Measurements from ENCODE around the gene TCF3. TPM values are rescaled to one million over a fixed set of nuclear protein-coding genes. Genes with fewer than 3 reads are reported as not detected.
A peak's percentile ranks its signal among the peaks of the same experiment; 100 is the strongest.

Gene TCF3
- total RNA-seq, 1 experiment from 2014 or later = 91.5 TPM

GRCh38 chr19:1632462-1633268 is 19.8 kb downstream of the TCF3 start:
- Histone ChIP-seq H3K9me3 (ENCODE audit: low read length) (no peaks in the 10 kb centered on the region), H3K79me2 (ENCODE audit: low read length) (peaks cover 33% of the 10 kb centered on the region), H3K4me3 (ENCODE audit: low read length) (no peak overlapping the region), H2AFZ (ENCODE audit: low read length) (no peak overlapping the region), H4K20me1 (ENCODE audit: insufficient read depth, low read depth, low read length) (peaks cover 44% of the 10 kb centered on the region; the same call in 1 of the 2 replicates), H3K27ac (ENCODE audit: low read length) (no peak overlapping the region), H3K9ac (ENCODE audit: low read length) (no peak overlapping the region), H3K27me3 (ENCODE audit: low read length) (no peaks in the 10 kb centered on the region), H3K9me2 (replicated peaks; ENCODE audit: insufficient read depth, low read length) (no peaks in the 10 kb centered on the region), H3K4me1 (ENCODE audit: low read length) (no peaks in the 10 kb centered on the region), H3K36me3 (ENCODE audit: insufficient read depth, low read length) (peaks cover under 1% of the 10 kb centered on the region; the same call in 1 of the 2 replicates), H3K4me2 (ENCODE audit: low read depth, low read length, poor library complexity, severe bottlenecking) (no peak overlapping the region)
- DNase-seq = no peak

- Histone ChIP-seq H3K36me3 (ENCODE audit: insufficient read depth, low read length) (no peaks in the 10 kb centered on the region), H3K9me2 (replicated peaks; ENCODE audit: insufficient read depth, low read length) (no peaks in the 10 kb centered on the region), H2AFZ (ENCODE audit: low read length) (no peak overlapping the region), H3K4me3 (ENCODE audit: low read length) (no peak overlapping the region), H3K27me3 (ENCODE audit: low read length) (no peaks in the 10 kb centered on the region), H3K9ac (ENCODE audit: low read length) (no peak overlapping the region), H4K20me1 (ENCODE audit: insufficient read depth, low read depth, low read length) (peaks cover 42% of the 10 kb centered on the region; the same call in 1 of the 2 replicates), H3K4me2 (ENCODE audit: low read depth, low read length, poor library complexity, severe bottlenecking) (no peak overlapping the region), H3K9me3 (ENCODE audit: low read length) (no peaks in the 10 kb centered on the region), H3K79me2 (ENCODE audit: low read length) (peaks cover 24% of the 10 kb centered on the region), H3K27ac (ENCODE audit: low read length) (no peak overlapping the region), H3K4me1 (ENCODE audit: low read length) (no peaks in the 10 kb centered on the region)
- no peak for DNase-seq
These were observed 20.8 kb downstream of the TCF3 start for GRCh38 chr19:1631557-1632100.

- no peak overlapping the region for H3K4me3 ChIP-seq (ENCODE audit: low read length)
- no peak for DNase-seq
- H3K9me3 ChIP-seq (ENCODE audit: low read length) = no peaks in the 10 kb centered on the region
- H3K4me2 ChIP-seq (ENCODE audit: low read depth, low read length, poor library complexity, severe bottlenecking) = no peak overlapping the region
- no peaks in the 10 kb centered on the region for H3K9me2 ChIP-seq (replicated peaks; ENCODE audit: insufficient read depth, low read length)
- no peaks in the 10 kb centered on the region for H3K4me1 ChIP-seq (ENCODE audit: low read length)
- peaks cover 19% of the 10 kb centered on the region for H3K79me2 ChIP-seq (ENCODE audit: low read length)
- H3K36me3 ChIP-seq (ENCODE audit: insufficient read depth, low read length) = no peaks in the 10 kb centered on the region
- H4K20me1 ChIP-seq (ENCODE audit: insufficient read depth, low read depth, low read length) = peaks cover 37% of the 10 kb centered on the region; the same call in 1 of the 2 replicates
- H3K9ac ChIP-seq (ENCODE audit: low read length) = no peak overlapping the region
- no peak overlapping the region for H2AFZ ChIP-seq (ENCODE audit: low read length)
- no peaks in the 10 kb centered on the region for H3K27me3 ChIP-seq (ENCODE audit: low read length)
- H3K27ac ChIP-seq (ENCODE audit: low read length) = no peak overlapping the region
These were observed 21.6 kb downstream of the TCF3 start for GRCh38 chr19:1630811-1631210.

GRCh38 chr19:1630012-1630411 is 22.4 kb downstream of the TCF3 start:
- H3K79me2 ChIP-seq (ENCODE audit: low read length) = peaks cover 13% of the 10 kb centered on the region
- no peak overlapping the region for H3K4me3 ChIP-seq (ENCODE audit: low read length)
- no peaks in the 10 kb centered on the region for H3K27me3 ChIP-seq (ENCODE audit: low read length)
- no peaks in the 10 kb centered on the region for H3K4me1 ChIP-seq (ENCODE audit: low read length)
- no peaks in the 10 kb centered on the region for H3K9me3 ChIP-seq (ENCODE audit: low read length)
- no peak overlapping the region for H3K27ac ChIP-seq (ENCODE audit: low read length)
- H3K36me3 ChIP-seq (ENCODE audit: insufficient read depth, low read length) = no peaks in the 10 kb centered on the region
- no peak for DNase-seq
- peaks cover 29% of the 10 kb centered on the region; the same call in 1 of the 2 replicates for H4K20me1 ChIP-seq (ENCODE audit: insufficient read depth, low read depth, low read length)
- H3K4me2 ChIP-seq (ENCODE audit: low read depth, low read length, poor library complexity, severe bottlenecking) = no peak overlapping the region
- no peaks in the 10 kb centered on the region for H3K9me2 ChIP-seq (replicated peaks; ENCODE audit: insufficient read depth, low read length)
- H2AFZ ChIP-seq (ENCODE audit: low read length) = no peak overlapping the region
- no peak overlapping the region for H3K9ac ChIP-seq (ENCODE audit: low read length)

GRCh38 chr19:1629256-1629808 is 23.1 kb downstream of the TCF3 start:
- no peak overlapping the region for H3K4me3 ChIP-seq (ENCODE audit: low read length)
- H3K79me2 ChIP-seq (ENCODE audit: low read length) = peaks cover 6% of the 10 kb centered on the region
- no peak overlapping the region for H2AFZ ChIP-seq (ENCODE audit: low read length)
- no peak overlapping the region for H3K27ac ChIP-seq (ENCODE audit: low read length)
- peaks cover 27% of the 10 kb centered on the region; the same call in 1 of the 2 replicates for H4K20me1 ChIP-seq (ENCODE audit: insufficient read depth, low read depth, low read length)
- H3K9me3 ChIP-seq (ENCODE audit: low read length) = no peaks in the 10 kb centered on the region
- no peak overlapping the region for H3K9ac ChIP-seq (ENCODE audit: low read length)
- no peaks in the 10 kb centered on the region for H3K4me1 ChIP-seq (ENCODE audit: low read length)
- H3K4me2 ChIP-seq (ENCODE audit: low read depth, low read length, poor library complexity, severe bottlenecking) = no peak overlapping the region
- H3K9me2 ChIP-seq (replicated peaks; ENCODE audit: insufficient read depth, low read length) = no peaks in the 10 kb centered on the region
- no peaks in the 10 kb centered on the region for H3K27me3 ChIP-seq (ENCODE audit: low read length)
- DNase-seq = no peak
- no peaks in the 10 kb centered on the region for H3K36me3 ChIP-seq (ENCODE audit: insufficient read depth, low read length)

GRCh38 chr19:1627194-1627593 is 25.2 kb downstream of the TCF3 start:
- Histone ChIP-seq H2AFZ (ENCODE audit: low read length) (no peak overlapping the region), H3K27me3 (ENCODE audit: low read length) (no peaks in the 10 kb centered on the region), H3K27ac (ENCODE audit: low read length) (no peak overlapping the region), H3K79me2 (ENCODE audit: low read length) (peaks cover 4% of the 10 kb centered on the region; the same call in 1 of the 2 replicates), H3K4me2 (ENCODE audit: low read depth, low read length, poor library complexity, severe bottlenecking) (no peak overlapping the region), H3K9me2 (replicated peaks; ENCODE audit: insufficient read depth, low read length) (no peaks in the 10 kb centered on the region), H4K20me1 (ENCODE audit: insufficient read depth, low read depth, low read length) (peaks cover 18% of the 10 kb centered on the region; the same call in 1 of the 2 replicates), H3K36me3 (ENCODE audit: insufficient read depth, low read length) (peaks cover 9% of the 10 kb centered on the region; the same call in 1 of the 2 replicates), H3K4me1 (ENCODE audit: low read length) (peaks cover 14% of the 10 kb centered on the region), H3K4me3 (ENCODE audit: low read length) (no peak overlapping the region), H3K9me3 (ENCODE audit: low read length) (no peaks in the 10 kb centered on the region), H3K9ac (ENCODE audit: low read length) (no peak overlapping the region)
- no peak for DNase-seq

- DNase-seq = no peak
- no peak overlapping the region for H3K9ac ChIP-seq (ENCODE audit: low read length)
These were observed 25.9 kb downstream of the TCF3 start for GRCh38 chr19:1626417-1627010.

GRCh38 chr19:1624458-1624857 is 28.0 kb downstream of the TCF3 start:
- Histone ChIP-seq H3K27me3 (ENCODE audit: low read length) (no peaks in the 10 kb centered on the region), H3K79me2 (ENCODE audit: low read length) (peaks cover 4% of the 10 kb centered on the region; the same call in 1 of the 2 replicates), H3K9me2 (replicated peaks; ENCODE audit: insufficient read depth, low read length) (no peaks in the 10 kb centered on the region), H2AFZ (ENCODE audit: low read length) (no peak overlapping the region), H3K9ac (ENCODE audit: low read length) (no peak overlapping the region), H3K27ac (ENCODE audit: low read length) (no peak overlapping the region), H3K4me1 (ENCODE audit: low read length) (peaks cover 41% of the 10 kb centered on the region), H4K20me1 (ENCODE audit: insufficient read depth, low read depth, low read length) (peaks cover 10% of the 10 kb centered on the region; the same call in 1 of the 2 replicates), H3K4me2 (ENCODE audit: low read depth, low read length, poor library complexity, severe bottlenecking) (no peak overlapping the region), H3K4me3 (ENCODE audit: low read length) (no peak overlapping the region), H3K9me3 (ENCODE audit: low read length) (no peaks in the 10 kb centered on the region), H3K36me3 (ENCODE audit: insufficient read depth, low read length) (peaks cover 9% of the 10 kb centered on the region)
- peak; percentile 86 for DNase-seq

More at GRCh38 chr19:1626417-1627010, 25.9 kb downstream of the TCF3 start:
- Histone ChIP-seq H3K27me3 (ENCODE audit: low read length) (no peaks in the 10 kb centered on the region), H3K9me2 (replicated peaks; ENCODE audit: insufficient read depth, low read length) (no peaks in the 10 kb centered on the region), H3K36me3 (ENCODE audit: insufficient read depth, low read length) (peaks cover 9% of the 10 kb centered on the region), H3K79me2 (ENCODE audit: low read length) (peaks cover 4% of the 10 kb centered on the region; the same call in 1 of the 2 replicates), H4K20me1 (ENCODE audit: insufficient read depth, low read depth, low read length) (peaks cover 14% of the 10 kb centered on the region; the same call in 1 of the 2 replicates), H2AFZ (ENCODE audit: low read length) (no peak overlapping the region), H3K9me3 (ENCODE audit: low read length) (no peaks in the 10 kb centered on the region), H3K4me3 (ENCODE audit: low read length) (no peak overlapping the region), H3K4me1 (ENCODE audit: low read length) (peaks cover 20% of the 10 kb centered on the region), H3K27ac (ENCODE audit: low read length) (no peak overlapping the region), H3K4me2 (ENCODE audit: low read depth, low read length, poor library complexity, severe bottlenecking) (no peak overlapping the region)

Data from Karpas-422 (cell line).